ENCODE measurements around the gene MED20.
A peak's percentile ranks its signal among the peaks of the same experiment; 100 is the strongest.
"Not testable (repeated sequence)": the region's sequence is repeated elsewhere in the genome, so short reads cannot be mapped to it uniquely, and the experiment has no call there.

The MED20 gene

DNA sequence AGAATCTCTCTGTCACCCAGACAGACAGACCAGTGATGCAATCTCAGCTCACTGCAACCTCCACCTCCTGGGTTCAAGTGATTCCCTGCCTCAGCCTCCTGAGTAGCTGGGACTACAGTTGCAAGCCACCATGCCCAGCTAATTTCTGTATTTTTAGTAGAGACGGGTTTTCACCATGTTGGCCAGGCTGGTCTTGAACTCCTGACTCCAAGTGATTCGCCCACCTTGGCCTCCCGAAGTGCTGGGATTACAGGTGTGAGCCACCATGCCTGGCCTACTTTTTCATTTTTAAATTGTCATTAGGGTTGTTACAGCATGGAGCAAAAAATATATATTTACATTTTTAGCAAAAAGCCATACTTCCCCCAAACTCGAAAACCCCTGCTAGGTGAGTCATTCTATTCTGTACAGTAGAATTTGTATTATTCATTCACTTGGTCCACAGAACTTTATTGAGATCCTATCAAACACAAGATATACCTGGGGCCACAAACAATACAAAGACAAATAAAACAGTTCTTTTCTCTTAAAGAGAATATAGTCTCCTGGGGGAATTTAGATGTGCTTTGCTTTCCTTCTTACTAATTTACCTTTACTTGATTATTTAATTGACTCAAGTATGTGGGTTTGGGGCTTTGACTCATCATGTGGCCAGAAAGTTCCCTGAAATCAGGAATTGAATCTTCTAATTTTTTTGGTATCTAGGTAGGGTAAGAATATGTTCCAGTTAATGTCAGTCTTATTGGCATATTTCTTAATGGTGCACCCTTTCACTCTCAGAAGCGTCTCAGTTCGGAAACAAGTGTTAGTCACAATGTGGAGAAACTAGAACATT is 37.3 kb upstream of the MED20 start:
- Histone ChIP-seq H3K27me3 (ENCODE audit: insufficient read depth, low read length) (no peaks in the 10 kb centered on the region), H3K4me3 (ENCODE audit: low read length) (no peak overlapping the region), H3K4me1 (ENCODE audit: insufficient read depth, low read length) (no peaks in the 10 kb centered on the region), H3K27ac (ENCODE audit: low read depth, low read length) (no peak overlapping the region), H3K9ac (ENCODE audit: low read depth, low read length) (no peak overlapping the region), H3K36me3 (ENCODE audit: insufficient read depth, low read length) (no peaks in the 10 kb centered on the region), H3K9me3 (ENCODE audit: insufficient read depth, low read depth, low read length) (no peaks in the 10 kb centered on the region)
- WGBS: 97% methylated on average over 5 of the region's 6 CpGs

DNA sequence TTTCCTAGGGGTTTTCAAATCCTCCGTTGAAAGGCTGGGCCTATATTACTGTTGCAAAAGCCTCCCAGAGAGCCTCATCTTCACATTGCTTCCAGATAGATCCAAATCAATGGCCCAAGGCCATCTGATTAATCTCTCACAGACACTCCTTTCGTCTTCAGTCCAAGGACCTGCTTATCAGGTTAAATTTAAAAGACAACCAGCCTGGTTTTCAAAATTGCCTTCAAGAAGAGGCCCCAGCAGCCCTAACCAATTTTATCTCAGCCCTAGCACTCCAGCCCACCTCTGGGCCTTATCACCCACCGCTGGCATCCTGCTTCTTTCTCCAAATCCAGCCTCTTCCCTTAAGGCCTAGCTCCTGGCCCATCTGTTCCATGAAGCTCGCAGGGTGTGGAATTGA is 36.2 kb upstream of the MED20 start:
- Histone ChIP-seq H3K9ac (ENCODE audit: low read depth, low read length) (no peak overlapping the region), H3K36me3 (ENCODE audit: insufficient read depth, low read length) (no peaks in the 10 kb centered on the region), H3K4me3 (ENCODE audit: low read length) (no peak overlapping the region), H3K27ac (ENCODE audit: low read depth, low read length) (no peak overlapping the region), H3K9me3 (ENCODE audit: insufficient read depth, low read depth, low read length) (no peaks in the 10 kb centered on the region), H3K27me3 (ENCODE audit: insufficient read depth, low read length) (no peaks in the 10 kb centered on the region), H3K4me1 (ENCODE audit: insufficient read depth, low read length) (no peaks in the 10 kb centered on the region)
- 81% methylated on average over 4 of the region's 4 CpGs for WGBS

DNA sequence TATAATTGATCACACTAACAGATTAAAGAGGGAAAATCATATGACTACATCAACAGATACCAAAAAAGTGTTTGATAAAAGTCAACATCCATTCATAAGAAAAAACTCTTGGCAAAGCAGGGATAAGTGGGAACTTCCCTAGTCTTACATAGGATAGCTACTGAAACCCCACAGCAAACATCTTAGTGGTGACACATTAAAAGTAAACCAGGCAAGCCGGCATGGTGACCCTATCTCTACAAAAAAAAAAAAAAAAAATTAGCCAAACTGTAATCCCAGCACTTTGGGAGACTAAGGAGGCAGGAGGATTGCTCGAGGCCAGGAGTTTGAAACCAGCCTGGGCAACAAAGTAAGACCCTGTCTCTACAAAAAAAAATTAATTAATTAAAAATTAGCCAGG is 34.5 kb upstream of the MED20 start:
- WGBS: 75% methylated on average over 1 of the region's 2 CpGs
- H3K27me3 ChIP-seq (ENCODE audit: insufficient read depth, low read length): no peaks in the 10 kb centered on the region
- no peaks in the 10 kb centered on the region for H3K4me1 ChIP-seq (ENCODE audit: insufficient read depth, low read length)
- no peak overlapping the region for H3K9ac ChIP-seq (ENCODE audit: low read depth, low read length)
- H3K9me3 ChIP-seq (ENCODE audit: insufficient read depth, low read depth, low read length): no peaks in the 10 kb centered on the region
- H3K27ac ChIP-seq (ENCODE audit: low read depth, low read length): no peak overlapping the region
- no peak overlapping the region for H3K4me3 ChIP-seq (ENCODE audit: low read length)
- no peaks in the 10 kb centered on the region for H3K36me3 ChIP-seq (ENCODE audit: insufficient read depth, low read length)

DNA sequence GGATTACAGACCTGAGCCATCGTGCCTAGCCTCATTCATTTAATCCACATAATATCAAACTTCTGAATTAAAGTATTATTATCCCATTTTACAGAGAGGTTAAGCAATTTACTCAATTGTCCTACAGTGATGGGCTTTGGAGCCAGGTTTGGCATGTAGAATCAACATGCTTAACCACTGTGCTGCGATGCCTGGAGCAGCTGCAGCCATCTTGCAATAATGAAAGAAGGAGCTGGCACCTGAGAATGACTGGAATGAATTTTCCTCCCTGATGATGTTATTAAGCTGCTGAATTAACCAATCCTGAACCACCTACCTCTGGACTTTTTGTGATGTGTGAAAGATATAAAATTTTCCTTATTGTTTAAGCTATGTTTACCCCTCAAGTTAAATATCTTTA is 33.7 kb upstream of the MED20 start:
- H3K9me3 ChIP-seq (ENCODE audit: insufficient read depth, low read depth, low read length): no peaks in the 10 kb centered on the region
- H3K27me3 ChIP-seq (ENCODE audit: insufficient read depth, low read length): no peaks in the 10 kb centered on the region
- WGBS: 95% methylated on average over 2 of the region's 2 CpGs
- H3K9ac ChIP-seq (ENCODE audit: low read depth, low read length): no peak overlapping the region
- H3K4me3 ChIP-seq (ENCODE audit: low read length): no peak overlapping the region
- H3K27ac ChIP-seq (ENCODE audit: low read depth, low read length): no peak overlapping the region
- H3K36me3 ChIP-seq (ENCODE audit: insufficient read depth, low read length): no peaks in the 10 kb centered on the region
- H3K4me1 ChIP-seq (ENCODE audit: insufficient read depth, low read length): no peaks in the 10 kb centered on the region

DNA sequence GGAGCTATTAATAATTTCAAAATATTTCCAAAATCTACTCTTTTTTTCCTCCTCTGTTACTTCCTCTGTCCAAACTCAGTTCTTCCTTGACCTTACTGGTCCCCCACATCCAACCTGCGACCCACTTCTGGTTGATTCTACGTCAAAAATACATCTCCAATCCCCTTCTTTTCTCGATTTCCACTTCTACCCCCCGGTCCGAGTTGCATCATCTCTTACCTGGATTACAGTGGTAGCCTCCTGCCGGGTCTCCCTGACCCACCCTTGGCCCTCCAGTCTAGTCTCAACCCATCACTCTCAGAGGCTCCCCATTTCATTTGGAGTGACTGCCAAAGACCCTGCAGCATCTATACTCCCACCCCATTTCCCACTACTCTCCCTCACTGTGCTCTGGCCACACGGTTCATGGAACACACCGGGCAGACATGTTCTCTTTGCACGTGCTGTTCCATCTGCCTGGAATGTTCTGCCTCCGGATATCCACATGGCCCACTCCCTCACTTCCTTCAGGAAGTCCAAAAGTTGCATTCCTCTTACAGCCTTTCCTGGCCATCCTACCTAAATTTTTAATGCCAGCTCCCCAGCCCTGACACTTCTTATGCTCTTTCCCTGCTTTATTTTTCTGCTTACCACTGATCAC is 26.8 kb upstream of the MED20 start:
- Histone ChIP-seq H3K27ac (ENCODE audit: low read depth, low read length) (no peak overlapping the region), H3K27me3 (ENCODE audit: insufficient read depth, low read length) (no peaks in the 10 kb centered on the region), H3K9me3 (ENCODE audit: insufficient read depth, low read depth, low read length) (no peaks in the 10 kb centered on the region), H3K36me3 (ENCODE audit: insufficient read depth, low read length) (no peaks in the 10 kb centered on the region), H3K4me1 (ENCODE audit: insufficient read depth, low read length) (no peaks in the 10 kb centered on the region), H3K4me3 (ENCODE audit: low read length) (no peak overlapping the region), H3K9ac (ENCODE audit: low read depth, low read length) (no peak overlapping the region)
- WGBS: 88% methylated on average over 10 of the region's 10 CpGs

DNA sequence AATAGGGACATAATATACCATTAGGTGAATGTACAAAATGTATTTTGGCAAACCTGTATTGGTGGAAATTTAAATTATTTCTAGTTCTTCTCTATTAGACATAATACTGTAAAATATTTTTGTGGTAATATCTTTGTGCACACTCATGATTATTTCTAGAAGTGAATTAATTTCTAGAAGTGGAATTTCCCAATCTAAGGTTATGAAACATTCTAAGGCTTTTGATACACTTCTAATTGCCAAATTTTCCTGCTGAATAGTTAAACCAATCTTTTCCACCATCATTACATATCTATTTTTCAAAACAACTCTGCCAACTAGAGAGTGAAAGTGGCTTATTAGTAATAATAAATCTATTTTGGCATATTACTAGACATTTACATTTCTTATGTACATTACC is 22.5 kb upstream of the MED20 start:
- Histone ChIP-seq H3K27ac (ENCODE audit: low read depth, low read length) (no peak overlapping the region), H3K27me3 (ENCODE audit: insufficient read depth, low read length) (peaks cover 9% of the 10 kb centered on the region; the same call in 1 of the 2 replicates), H3K4me3 (ENCODE audit: low read length) (no peak overlapping the region), H3K9me3 (ENCODE audit: insufficient read depth, low read depth, low read length) (no peaks in the 10 kb centered on the region), H3K9ac (ENCODE audit: low read depth, low read length) (no peak overlapping the region), H3K4me1 (ENCODE audit: insufficient read depth, low read length) (peaks cover 23% of the 10 kb centered on the region), H3K36me3 (ENCODE audit: insufficient read depth, low read length) (no peaks in the 10 kb centered on the region)

DNA sequence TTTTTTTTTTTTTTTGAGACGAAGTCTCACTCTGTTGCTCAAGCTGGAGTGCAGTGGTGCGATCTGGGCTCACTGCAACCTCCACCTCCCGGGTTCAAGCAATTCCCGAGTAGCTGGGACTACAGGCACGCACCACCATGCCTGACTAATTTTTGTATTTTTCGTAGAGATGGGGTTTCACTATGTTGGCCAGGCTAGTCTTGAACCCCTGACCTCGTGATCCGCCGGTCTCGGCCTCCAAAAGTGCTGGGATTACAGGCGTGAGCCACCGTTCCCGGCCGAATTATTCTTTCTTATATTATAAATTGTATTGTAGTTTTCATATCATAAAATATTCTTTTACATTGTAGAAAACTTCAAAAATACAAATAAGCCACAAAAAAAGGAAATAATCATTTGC is 21.9 kb upstream of the MED20 start:
- WGBS: 95% methylated on average over 10 of the region's 14 CpGs
- H3K36me3 ChIP-seq (ENCODE audit: insufficient read depth, low read length); H3K4me3 ChIP-seq (ENCODE audit: low read length); H3K27ac ChIP-seq (ENCODE audit: low read depth, low read length); H3K27me3 ChIP-seq (ENCODE audit: insufficient read depth, low read length); H3K9me3 ChIP-seq (ENCODE audit: insufficient read depth, low read depth, low read length); H3K9ac ChIP-seq (ENCODE audit: low read depth, low read length): not testable (repeated sequence)
- peaks cover 26% of the 10 kb centered on the region for H3K4me1 ChIP-seq (ENCODE audit: insufficient read depth, low read length)

DNA sequence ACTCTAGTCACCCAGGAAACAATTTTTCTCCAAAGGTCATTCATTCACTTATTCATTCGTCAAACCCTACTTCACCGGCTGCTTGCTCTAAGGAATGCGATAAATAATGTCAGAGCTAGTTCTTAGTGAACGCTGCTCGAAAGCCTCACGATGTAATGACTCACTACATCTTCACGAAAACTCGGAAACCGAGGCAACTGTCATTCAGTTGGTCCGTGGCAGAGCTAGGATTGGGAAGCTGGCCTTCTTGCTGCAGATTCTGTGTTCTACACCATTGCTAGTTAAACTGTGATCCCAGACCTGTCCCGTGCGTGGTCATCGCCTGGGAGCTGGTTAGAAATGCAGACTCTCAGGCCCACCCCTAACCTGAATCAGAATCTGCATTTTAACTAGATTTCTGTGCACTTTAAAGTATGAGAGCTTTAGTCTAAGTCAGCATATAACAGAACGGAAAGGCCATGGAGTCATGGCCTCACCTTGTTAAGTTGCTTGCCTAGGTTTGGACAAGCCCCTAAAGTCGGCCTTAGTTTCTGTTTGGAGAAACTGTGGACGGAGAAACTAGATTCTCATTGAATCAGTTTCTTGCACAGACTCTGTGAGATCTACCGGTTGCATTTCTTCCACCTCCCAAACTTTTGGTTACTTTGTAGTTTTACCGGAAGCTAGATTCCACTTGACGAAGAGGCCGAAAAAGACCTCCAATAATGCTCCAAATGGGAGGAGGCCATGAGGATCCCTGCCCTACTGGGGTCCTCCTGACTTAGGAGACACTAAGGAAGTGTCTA is 21.3 kb upstream of the MED20 start:
- H3K9ac ChIP-seq (ENCODE audit: low read depth, low read length): no peak overlapping the region
- no peaks in the 10 kb centered on the region; the same call in 1 of the 2 replicates for H3K36me3 ChIP-seq (ENCODE audit: insufficient read depth, low read length)
- H3K27ac ChIP-seq (ENCODE audit: low read depth, low read length): no peak overlapping the region
- no peaks in the 10 kb centered on the region for H3K9me3 ChIP-seq (ENCODE audit: insufficient read depth, low read depth, low read length)
- H3K27me3 ChIP-seq (ENCODE audit: insufficient read depth, low read length): peaks cover 9% of the 10 kb centered on the region; the same call in 1 of the 2 replicates
- 54% methylated on average over 20 of the region's 20 CpGs for WGBS
- H3K4me1 ChIP-seq (ENCODE audit: insufficient read depth, low read length): peaks cover 26% of the 10 kb centered on the region
- peak overlapping the region; percentile 73 for H3K4me3 ChIP-seq (ENCODE audit: low read length)

DNA sequence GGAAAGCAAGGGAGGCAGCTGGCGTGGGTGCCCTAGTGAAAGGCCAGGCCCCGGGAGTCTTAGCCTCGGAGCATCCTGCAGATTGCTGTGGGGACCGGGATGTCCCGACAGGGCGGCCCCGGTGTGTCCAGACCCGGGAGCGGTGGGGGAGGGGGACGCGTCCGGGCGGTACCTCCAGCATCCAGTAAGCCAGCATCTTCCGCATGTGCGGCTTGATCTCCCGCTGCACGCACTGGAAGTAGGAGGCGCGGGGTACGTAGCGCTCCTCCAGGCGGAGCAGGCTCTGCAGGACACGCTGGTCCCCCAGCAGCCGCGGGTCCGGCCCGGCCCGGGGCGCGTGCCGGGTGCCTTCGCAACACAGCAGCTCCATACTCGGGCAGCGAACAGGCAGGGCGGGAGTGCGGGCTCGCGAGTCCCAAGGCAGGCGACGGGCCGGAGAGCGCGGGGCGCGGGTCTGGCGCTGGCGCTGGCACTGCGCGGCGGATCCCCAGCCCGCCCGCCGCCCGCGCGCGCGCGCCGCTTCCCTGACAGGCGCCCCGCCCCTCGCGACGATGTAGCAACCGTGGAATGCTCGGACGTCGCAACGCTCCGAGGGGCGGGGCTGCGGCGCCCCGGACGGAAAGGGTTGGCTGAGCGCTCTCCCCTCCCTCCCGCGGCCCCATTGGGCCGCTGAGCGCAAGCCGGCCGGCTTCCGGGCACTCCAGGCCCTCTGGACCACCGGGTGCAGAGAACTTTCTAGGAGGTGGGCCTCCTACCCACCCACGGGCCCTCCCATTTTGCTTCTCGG is 20.5 kb upstream of the MED20 start, which contains the start of gene CCND3:
CCND3 (minus strand) TSS at position 529 of the 787 bp plus-strand sequence; CDS start at position 370, 159 bp downstream.
- Histone ChIP-seq H3K9me3 (ENCODE audit: insufficient read depth, low read depth, low read length) (no peaks in the 10 kb centered on the region), H3K27me3 (ENCODE audit: insufficient read depth, low read length) (peaks cover 9% of the 10 kb centered on the region; the same call in 1 of the 2 replicates), H3K4me3 (ENCODE audit: low read length) (peak within 1 kb of the TSS; percentile 73), H3K36me3 (ENCODE audit: insufficient read depth, low read length) (peaks cover 4% of the 10 kb centered on the region; the same call in 1 of the 2 replicates), H3K4me1 (ENCODE audit: insufficient read depth, low read length) (peaks cover 26% of the 10 kb centered on the region), H3K9ac (ENCODE audit: low read depth, low read length) (peak within 1 kb of the TSS; percentile 32), H3K27ac (ENCODE audit: low read depth, low read length) (no peak within 1 kb of the TSS)
- WGBS: under 1% methylated on average over 87 of the region's 87 CpGs

DNA sequence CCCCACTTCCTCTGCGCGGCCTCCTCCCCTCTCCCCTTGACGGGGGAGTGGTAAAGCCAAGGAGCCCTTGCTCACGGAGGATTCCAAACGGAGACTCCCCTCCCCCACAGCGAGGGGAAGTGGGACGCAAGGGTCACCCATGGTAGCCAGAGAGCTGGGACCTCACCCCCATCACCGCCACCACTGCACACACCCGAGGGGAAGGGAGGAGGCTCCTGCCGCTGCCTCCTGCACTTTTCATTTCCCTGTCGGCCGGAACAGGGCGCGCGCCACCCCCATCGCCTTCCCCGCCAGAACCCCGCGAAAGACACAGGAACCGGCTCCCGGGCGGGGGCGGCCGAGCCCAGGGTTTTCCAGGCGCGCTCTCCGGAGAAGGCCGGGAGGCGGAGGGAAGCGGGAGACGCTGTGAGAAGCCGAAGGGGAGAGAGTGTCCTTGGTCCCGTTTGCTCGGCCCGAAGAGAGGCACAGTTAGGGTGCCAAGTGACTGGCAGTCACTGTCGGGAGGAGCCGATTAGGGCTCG is 19.9 kb upstream of the MED20 start:
- peaks cover 9% of the 10 kb centered on the region; the same call in 1 of the 2 replicates for H3K27me3 ChIP-seq (ENCODE audit: insufficient read depth, low read length)
- H3K36me3 ChIP-seq (ENCODE audit: insufficient read depth, low read length): peaks cover 4% of the 10 kb centered on the region; the same call in 1 of the 2 replicates
- H3K27ac ChIP-seq (ENCODE audit: low read depth, low read length): no peak overlapping the region
- no peaks in the 10 kb centered on the region for H3K9me3 ChIP-seq (ENCODE audit: insufficient read depth, low read depth, low read length)
- under 1% methylated on average over 38 of the region's 38 CpGs for WGBS
- peak overlapping the region; percentile 73 for H3K4me3 ChIP-seq (ENCODE audit: low read length)
- peaks cover 26% of the 10 kb centered on the region for H3K4me1 ChIP-seq (ENCODE audit: insufficient read depth, low read length)
- peak overlapping the region; percentile 32 for H3K9ac ChIP-seq (ENCODE audit: low read depth, low read length)
